ENCODE results near the gene UBAP2L.
A peak's percentile ranks its signal among the peaks of the same experiment; 100 is the strongest.
"Not testable (repeated sequence)": the region's sequence is repeated elsewhere in the genome, so short reads cannot be mapped to it uniquely, and the experiment has no call there.

Gene UBAP2L

GRCh38 chr1:154206196-154206595 is 14.6 kb upstream of the UBAP2L start, which contains the start of gene CFAP141:
Gene CFAP141 (minus strand): TSS chr1:154206333. CDS start chr1:154206307, 26 bp downstream.
- DNase-seq: peak; percentile 27

- DNase-seq: no peak
These were observed 13.5 kb upstream of the UBAP2L start for GRCh38 chr1:154207262-154207661.

- DNase-seq: no peak
These were observed 11.9 kb upstream of the UBAP2L start for GRCh38 chr1:154208677-154209388.

- DNase-seq: no peak
These were observed 8.7 kb upstream of the UBAP2L start for GRCh38 chr1:154212083-154212482.

GRCh38 chr1:154213274-154213673 is 7.5 kb upstream of the UBAP2L start:
- no peak for DNase-seq

- DNase-seq: no peak
These were observed 2.2 kb upstream of the UBAP2L start for GRCh38 chr1:154218545-154218944.

- no peak for DNase-seq
These were observed 1.2 kb upstream of the UBAP2L start for GRCh38 chr1:154219541-154219940.

- DNase-seq: no peak
These were observed 169 bp downstream of the UBAP2L start for GRCh38 chr1:154220970-154221277.

GRCh38 chr1:154221278-154222001 is 685 bp downstream of the UBAP2L start:
- no peak for DNase-seq

GRCh38 chr1:154222518-154222917 is 1.8 kb downstream of the UBAP2L start:
- no peak for DNase-seq

- no peak for DNase-seq
These were observed 2.2 kb downstream of the UBAP2L start for GRCh38 chr1:154222918-154223317.

GRCh38 chr1:154223621-154224020 is 2.9 kb downstream of the UBAP2L start:
- DNase-seq: no peak

- no peak for DNase-seq
These were observed 4.6 kb downstream of the UBAP2L start for GRCh38 chr1:154225370-154225769.

GRCh38 chr1:154231112-154231511 is 10.4 kb downstream of the UBAP2L start:
- not testable (repeated sequence) for DNase-seq

GRCh38 chr1:154233127-154233526 is 12.4 kb downstream of the UBAP2L start:
- DNase-seq: not testable (repeated sequence)

GRCh38 chr1:154236855-154237254 is 16.1 kb downstream of the UBAP2L start:
- DNase-seq: no peak

GRCh38 chr1:154237435-154237834 is 16.7 kb downstream of the UBAP2L start:
- DNase-seq: no peak

GRCh38 chr1:154237880-154238506 is 17.2 kb downstream of the UBAP2L start:
- DNase-seq: no peak

GRCh38 chr1:154239491-154239890 is 18.7 kb downstream of the UBAP2L start:
- no peak for DNase-seq

GRCh38 chr1:154240294-154240833 is 19.6 kb downstream of the UBAP2L start:
- no peak for DNase-seq

- no peak for DNase-seq
These were observed 21.1 kb downstream of the UBAP2L start for GRCh38 chr1:154241703-154242351.

- no peak for DNase-seq
These were observed 32.9 kb downstream of the UBAP2L start for GRCh38 chr1:154253671-154254070.

GRCh38 chr1:154256686-154257085 is 35.9 kb downstream of the UBAP2L start:
- DNase-seq: no peak
